Immature natural killer cell (primary cell): Measurements from ENCODE around the gene CHRM2. TPM values are rescaled to one million over a fixed set of nuclear protein-coding genes. Genes with fewer than 3 reads are reported as not detected.

ENCODE experiments used
- DNase-seq, 3 donors: peaks; one replicate each; pipeline ENCODE4 v3.0.0; 2022; ENCODE audit warnings: mixed read lengths in 1 of 3
- H3K27ac Mint-ChIP-seq, 6 donors: one replicate each; pipeline ENCODE4 v1.8.0; 2020; ENCODE audit warnings: mixed read lengths in 6 of 6, mild to moderate bottlenecking in 5 of 6, inconsistent platforms in 4 of 6, moderate library complexity in 3 of 6
- H3K27me3 Mint-ChIP-seq, 3 donors: one replicate each; pipeline ENCODE4 v1.8.0; 2020 to 2021; ENCODE audit warnings: low read depth in 3 of 3, mild to moderate bottlenecking in 3 of 3, mixed read lengths in 3 of 3, moderate library complexity in 3 of 3, inconsistent platforms in 1 of 3
- H3K36me3 Mint-ChIP-seq, 3 donors: one replicate each; pipeline ENCODE4 v1.8.0; 2020; ENCODE audit warnings: mixed read lengths in 3 of 3, inconsistent platforms in 2 of 3, mild to moderate bottlenecking in 2 of 3
- H3K4me1 Mint-ChIP-seq, 2 donors: one replicate each; pipeline ENCODE4 v1.8.0; 2020; ENCODE audit warnings: inconsistent platforms in 2 of 2, mild to moderate bottlenecking in 2 of 2, mixed read lengths in 2 of 2, moderate library complexity in 1 of 2
- H3K4me3 Mint-ChIP-seq, 5 donors: one replicate each; pipeline ENCODE4 v1.8.0; 2020; ENCODE audit warnings: mild to moderate bottlenecking in 5 of 5, mixed read lengths in 5 of 5, inconsistent platforms in 3 of 5, moderate library complexity in 3 of 5
- H3K9me3 Mint-ChIP-seq, 6 donors: one replicate each; pipeline ENCODE4 v1.8.0; 2020; ENCODE audit warnings: mild to moderate bottlenecking in 6 of 6, mixed read lengths in 6 of 6, inconsistent platforms in 4 of 6, moderate library complexity in 3 of 6
- polyA plus RNA-seq, 3 donors: library from polyadenylated mRNA; unstranded; fragments of 300-500 nt; fragmentation: Illumina TruSeq; gene quantifications; one replicate each; pipeline ENCODE4 v1.2.3, GENCODE V29; 2021

CHRM2 gene
- polyA plus RNA-seq, 3 donors from 2014 or later = not detected

- peaks cover 8 to 31% (median 15%) of the 10 kb centered on the region in 6 donors for H3K9me3 Mint-ChIP-seq
- H3K4me3 Mint-ChIP-seq = no peak overlapping the region
- no peaks in the 10 kb centered on the region for H3K36me3 Mint-ChIP-seq
- no peak for DNase-seq
- H3K27ac Mint-ChIP-seq = no peak overlapping the region
- H3K27me3 Mint-ChIP-seq = peaks cover 0 to 2% (median 0%) of the 10 kb centered on the region in 3 donors
- H3K4me1 Mint-ChIP-seq = no peaks in the 10 kb centered on the region
Measured at GRCh38 chr7:137001041-137001440, 132.6 kb downstream of the CHRM2 start.

- peaks cover 8 to 32% (median 16%) of the 10 kb centered on the region in 6 donors for H3K9me3 Mint-ChIP-seq
- H3K36me3 Mint-ChIP-seq = no peaks in the 10 kb centered on the region
- no peak for DNase-seq
- H3K4me1 Mint-ChIP-seq = no peaks in the 10 kb centered on the region
- H3K27ac Mint-ChIP-seq = no peak overlapping the region
- H3K27me3 Mint-ChIP-seq = peaks cover 0 to 2% (median 0%) of the 10 kb centered on the region in 3 donors
- no peak overlapping the region for H3K4me3 Mint-ChIP-seq
Measured at GRCh38 chr7:137001478-137001877, 133.0 kb downstream of the CHRM2 start.

- H3K9me3 Mint-ChIP-seq = peaks cover 9 to 21% (median 13%) of the 10 kb centered on the region in 6 donors
- H3K36me3 Mint-ChIP-seq = no peaks in the 10 kb centered on the region
- no peaks in the 10 kb centered on the region for H3K4me1 Mint-ChIP-seq
- no peak overlapping the region for H3K27ac Mint-ChIP-seq
- no peak overlapping the region for H3K4me3 Mint-ChIP-seq
- peaks cover 0 to 2% (median 0%) of the 10 kb centered on the region in 3 donors for H3K27me3 Mint-ChIP-seq
- no peak for DNase-seq
Measured at GRCh38 chr7:137003086-137003485, 134.6 kb downstream of the CHRM2 start.

DNA sequence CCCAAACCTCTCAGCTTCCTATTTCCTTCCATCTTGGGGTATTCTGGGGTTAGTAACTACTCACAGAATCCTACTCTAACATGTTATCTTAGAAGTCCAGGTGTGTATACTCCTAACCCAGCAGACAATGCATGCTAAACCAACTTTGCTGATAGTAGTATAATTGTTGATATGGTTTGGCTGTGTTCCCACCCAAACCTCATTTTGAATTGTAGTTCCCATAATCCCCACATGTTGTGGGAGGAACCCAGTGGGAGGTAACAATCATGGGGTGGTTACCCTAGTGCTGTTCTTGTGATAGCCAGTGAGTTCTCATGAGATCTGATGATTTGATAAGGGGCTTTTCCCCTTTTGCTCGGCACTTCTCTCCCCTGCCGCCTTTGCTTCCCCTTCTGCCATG lies 135.1 kb downstream of the CHRM2 start:
- peaks cover 0 to 2% (median 0%) of the 10 kb centered on the region in 3 donors for H3K27me3 Mint-ChIP-seq
- peaks cover 8 to 19% (median 12%) of the 10 kb centered on the region in 6 donors for H3K9me3 Mint-ChIP-seq
- H3K4me1 Mint-ChIP-seq = no peaks in the 10 kb centered on the region
- no peak overlapping the region for H3K27ac Mint-ChIP-seq
- H3K4me3 Mint-ChIP-seq = no peak overlapping the region
- H3K36me3 Mint-ChIP-seq = no peaks in the 10 kb centered on the region
- DNase-seq = no peak

DNA sequence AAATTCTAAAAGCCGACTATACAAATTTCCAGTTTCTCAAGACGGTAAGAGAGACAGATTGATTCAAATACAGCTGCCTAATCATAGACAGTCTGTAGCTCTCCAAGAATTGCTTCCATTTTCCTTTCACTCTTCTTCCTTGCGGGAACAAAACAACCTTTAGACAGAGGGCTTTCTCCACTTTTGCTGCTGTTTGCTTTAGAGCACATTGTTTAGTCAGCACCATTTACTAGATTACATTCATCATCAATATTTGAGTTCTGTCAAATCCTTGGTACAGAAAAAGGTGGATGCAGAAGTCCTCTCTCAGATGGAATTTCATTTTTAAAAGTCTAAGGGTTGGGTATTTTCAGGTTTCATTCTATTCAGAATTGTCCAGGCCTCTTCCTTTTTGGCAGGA lies 137.4 kb downstream of the CHRM2 start:
- Mint-ChIP-seq H3K4me1 (no peaks in the 10 kb centered on the region), H3K9me3 (peaks cover 8 to 22% (median 14%) of the 10 kb centered on the region in 6 donors), H3K4me3 (no peak overlapping the region), H3K36me3 (no peaks in the 10 kb centered on the region), H3K27ac (no peak overlapping the region), H3K27me3 (peaks cover 0 to 2% (median 0%) of the 10 kb centered on the region in 3 donors)
- DNase-seq = no peak

DNA sequence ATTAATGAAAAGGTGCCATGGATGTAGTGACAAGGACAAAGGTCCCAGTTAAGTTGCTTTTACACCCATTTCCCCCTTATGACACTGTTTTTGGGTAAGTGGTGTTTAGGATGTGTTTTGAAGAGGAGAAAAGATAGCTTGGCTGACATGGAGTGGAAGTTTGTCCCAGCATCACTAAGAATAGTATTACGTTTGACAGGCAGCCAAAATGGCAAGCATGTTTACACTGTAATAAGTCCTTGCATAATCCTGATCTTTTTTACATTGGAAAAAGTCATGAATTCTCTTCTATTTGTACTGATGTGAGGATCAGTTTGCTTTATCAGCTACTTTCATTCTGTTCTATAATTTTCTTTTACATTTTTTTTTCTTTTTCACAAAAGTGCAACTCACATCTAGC lies 137.8 kb downstream of the CHRM2 start:
- no peaks in the 10 kb centered on the region for H3K36me3 Mint-ChIP-seq
- no peak overlapping the region for H3K27ac Mint-ChIP-seq
- H3K9me3 Mint-ChIP-seq = peaks cover 8 to 22% (median 13%) of the 10 kb centered on the region in 6 donors
- H3K4me1 Mint-ChIP-seq = no peaks in the 10 kb centered on the region
- peaks cover 0 to 2% (median 0%) of the 10 kb centered on the region in 3 donors for H3K27me3 Mint-ChIP-seq
- no peak for DNase-seq
- H3K4me3 Mint-ChIP-seq = no peak overlapping the region

GRCh38 chr7:137007001-137007694 lies 138.7 kb downstream of the CHRM2 start:
- H3K4me3 Mint-ChIP-seq = no peak overlapping the region
- no peaks in the 10 kb centered on the region for H3K4me1 Mint-ChIP-seq
- no peaks in the 10 kb centered on the region for H3K36me3 Mint-ChIP-seq
- peaks cover 0 to 2% (median 0%) of the 10 kb centered on the region in 3 donors for H3K27me3 Mint-ChIP-seq
- no peak for DNase-seq
- no peak overlapping the region for H3K27ac Mint-ChIP-seq
- peaks cover 9 to 21% (median 12%) of the 10 kb centered on the region in 6 donors for H3K9me3 Mint-ChIP-seq

DNA sequence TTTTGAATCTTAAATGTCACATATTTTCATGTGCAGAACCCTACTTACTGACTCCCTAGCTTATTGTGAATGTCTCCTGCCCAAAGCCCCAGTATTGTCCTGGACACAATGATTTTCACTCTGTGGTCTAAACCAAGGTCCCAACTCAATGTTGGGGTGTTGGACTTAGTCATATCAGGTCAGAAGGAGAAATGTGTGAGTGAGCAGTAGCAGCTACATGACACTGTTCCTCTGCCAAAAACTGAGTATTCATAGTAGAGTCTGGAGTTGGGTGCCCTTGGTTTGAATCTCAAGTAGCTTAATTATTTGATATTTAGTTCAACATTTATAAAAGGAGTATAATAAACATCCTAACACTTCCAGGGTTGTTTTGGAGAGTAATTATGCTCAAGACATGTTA lies 141.0 kb downstream of the CHRM2 start:
- Mint-ChIP-seq H3K9me3 (peaks cover under 1 to 12% (median 10%) of the 10 kb centered on the region in 6 donors), H3K4me3 (no peak overlapping the region), H3K4me1 (no peaks in the 10 kb centered on the region), H3K27me3 (peaks cover 0 to 2% (median 0%) of the 10 kb centered on the region in 3 donors), H3K27ac (no peak overlapping the region), H3K36me3 (no peaks in the 10 kb centered on the region)
- DNase-seq = no peak

GRCh38 chr7:137015015-137015414 lies 146.6 kb downstream of the CHRM2 start:
- Mint-ChIP-seq H3K9me3 (peaks cover 2 to 28% (median 13%) of the 10 kb centered on the region in 6 donors), H3K27me3 (peaks cover 0 to 2% (median 0%) of the 10 kb centered on the region in 3 donors), H3K4me1 (no peaks in the 10 kb centered on the region), H3K36me3 (no peaks in the 10 kb centered on the region), H3K27ac (no peak overlapping the region), H3K4me3 (no peak overlapping the region)
- no peak for DNase-seq

GRCh38 chr7:137017221-137017620 lies 148.8 kb downstream of the CHRM2 start:
- Mint-ChIP-seq H3K9me3 (peaks cover 2 to 37% (median 15%) of the 10 kb centered on the region in 6 donors), H3K27ac (no peak overlapping the region), H3K4me1 (no peaks in the 10 kb centered on the region), H3K4me3 (no peak overlapping the region), H3K36me3 (no peaks in the 10 kb centered on the region), H3K27me3 (peaks cover 0 to 2% (median 0%) of the 10 kb centered on the region in 3 donors)
- DNase-seq = no peak

GRCh38 chr7:137018468-137018867 lies 150.0 kb downstream of the CHRM2 start:
- peaks cover 0 to 2% (median 0%) of the 10 kb centered on the region in 3 donors for H3K27me3 Mint-ChIP-seq
- H3K4me1 Mint-ChIP-seq = no peaks in the 10 kb centered on the region
- no peak for DNase-seq
- H3K36me3 Mint-ChIP-seq = no peaks in the 10 kb centered on the region
- peaks cover 2 to 42% (median 15%) of the 10 kb centered on the region in 6 donors for H3K9me3 Mint-ChIP-seq
- H3K27ac Mint-ChIP-seq = no peak overlapping the region
- no peak overlapping the region for H3K4me3 Mint-ChIP-seq

DNA sequence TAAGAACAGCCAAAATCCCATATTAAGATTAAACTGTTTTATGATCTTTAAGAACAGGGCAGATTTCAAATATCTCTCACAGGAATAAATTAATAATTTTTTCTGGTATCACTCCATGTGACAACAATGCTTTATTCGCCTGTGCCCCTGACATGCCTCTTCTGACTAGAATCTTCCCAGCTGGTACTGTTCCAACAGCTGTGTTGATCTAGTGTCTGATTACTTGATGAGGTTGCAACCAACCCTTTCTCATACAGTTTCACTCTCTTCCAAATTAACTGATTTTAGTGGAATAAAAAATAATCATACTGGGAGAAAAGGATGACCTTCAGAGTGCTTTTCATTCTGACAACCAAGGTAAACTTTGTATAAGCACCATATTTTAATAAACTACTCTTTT lies 151.9 kb downstream of the CHRM2 start:
- H3K9me3 Mint-ChIP-seq = peaks cover 0 to 34% (median 13%) of the 10 kb centered on the region in 6 donors
- peaks cover 0 to 2% (median 0%) of the 10 kb centered on the region in 3 donors for H3K27me3 Mint-ChIP-seq
- no peaks in the 10 kb centered on the region for H3K4me1 Mint-ChIP-seq
- no peaks in the 10 kb centered on the region for H3K36me3 Mint-ChIP-seq
- H3K27ac Mint-ChIP-seq = no peak overlapping the region
- H3K4me3 Mint-ChIP-seq = no peak overlapping the region
- no peak for DNase-seq

DNA sequence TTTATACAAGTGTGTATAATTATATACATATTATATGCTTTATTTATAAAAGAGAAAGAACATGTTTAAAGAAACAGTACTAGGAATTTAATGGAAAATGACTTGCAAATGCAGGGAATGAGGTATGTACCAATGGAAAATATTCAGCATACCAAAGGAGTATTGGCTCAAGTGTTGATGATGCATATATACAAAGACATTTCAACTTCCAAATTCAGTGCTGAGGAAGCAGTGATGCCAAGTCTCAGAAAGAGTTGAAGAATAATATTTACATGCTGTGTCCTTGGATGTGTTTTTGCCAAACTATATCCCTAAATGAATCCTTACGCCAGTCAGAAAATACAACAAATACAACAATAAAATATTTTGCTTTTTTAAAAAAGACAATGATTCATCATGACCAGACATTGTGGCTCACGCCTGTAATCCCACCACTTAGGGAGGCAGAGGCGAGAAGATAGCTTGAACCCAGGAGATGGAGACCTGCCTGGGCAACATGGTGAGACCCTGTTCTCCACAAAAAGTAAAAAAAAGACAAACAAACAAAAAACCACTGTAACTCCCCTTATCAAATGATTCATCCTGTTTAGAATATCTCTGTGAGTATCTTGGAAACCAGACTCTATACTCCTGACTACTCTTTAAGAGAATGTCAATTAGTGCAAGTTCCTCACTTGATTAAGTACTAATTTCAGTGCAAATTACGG lies 157.2 kb downstream of the CHRM2 start:
- H3K27me3 Mint-ChIP-seq = peaks cover 0 to 2% (median 1%) of the 10 kb centered on the region in 3 donors
- H3K27ac Mint-ChIP-seq = no peak overlapping the region
- DNase-seq = no peak
- peaks cover 5 to 47% (median 16%) of the 10 kb centered on the region in 6 donors for H3K9me3 Mint-ChIP-seq
- H3K36me3 Mint-ChIP-seq = no peaks in the 10 kb centered on the region
- H3K4me1 Mint-ChIP-seq = no peaks in the 10 kb centered on the region
- no peak overlapping the region for H3K4me3 Mint-ChIP-seq

- Mint-ChIP-seq H3K9me3 (peaks cover 8 to 45% (median 16%) of the 10 kb centered on the region in 6 donors), H3K4me1 (no peaks in the 10 kb centered on the region), H3K27ac (no peak overlapping the region), H3K36me3 (no peaks in the 10 kb centered on the region), H3K4me3 (no peak overlapping the region), H3K27me3 (peaks cover 0 to 2% (median 1%) of the 10 kb centered on the region in 3 donors)
- DNase-seq = no peak
Measured at GRCh38 chr7:137026176-137026500, 157.7 kb downstream of the CHRM2 start.
